HepG2 (cell line): ENCODE data around the gene LGALS9. TPM values are rescaled to one million over a fixed set of nuclear protein-coding genes. Genes with fewer than 3 reads are reported as not detected.

Experiments used
- ADNP ChIP-seq: sonication (generic); formaldehyde crosslinking; IDR thresholded peaks from 2 replicates; pipeline ENCODE4 v1.4.0; 2020; ENCODE audit warnings: missing genetic modification reagents
- ARID5B ChIP-seq: IDR thresholded peaks from 2 replicates; pipeline ENCODE4 v1.4.0; 2020; ENCODE audit warnings: mild to moderate bottlenecking, missing genetic modification reagents
- ATF7 ChIP-seq, 2 experiments: fragments of 450-650 bp in 1 of 2; sonication (generic) in 1 of 2; formaldehyde crosslinking in 1 of 2; IDR thresholded peaks; 2 replicates each; pipeline versions ENCODE4 v1.4.0 to v1.6.1; 2016 to 2020; ENCODE audit warnings: antibody characterized with exemption in 1 of 2, mild to moderate bottlenecking in 1 of 2, missing genetic modification reagents in 1 of 2
- BRCA1 ChIP-seq: sonication (generic); formaldehyde crosslinking; IDR thresholded peaks from 2 replicates; pipeline ENCODE4 v1.4.0; 2020; ENCODE audit warnings: missing genetic modification reagents
- CCAR2 ChIP-seq: fragments of 200-400 bp; formaldehyde crosslinking; optimal IDR thresholded peaks from 2 replicates; pipeline ENCODE3; 2018; ENCODE audit warnings: low read depth, mild to moderate bottlenecking, low read length, moderate library complexity
- CREM ChIP-seq, 2 experiments: sonication (generic) in 1 of 2; formaldehyde crosslinking in 1 of 2; IDR thresholded peaks; 2 replicates each; pipeline versions ENCODE4 v1.4.0 to v1.6.1; 2016 to 2020; ENCODE audit warnings: antibody characterized with exemption in 1 of 2, mild to moderate bottlenecking in 1 of 2, missing genetic modification reagents in 1 of 2
- GATAD1 ChIP-seq: IDR thresholded peaks from 2 replicates; pipeline ENCODE4 v1.6.1; 2016; ENCODE audit warnings: missing genetic modification reagents, missing compliant biosample characterization
- PHF5A ChIP-seq: IDR thresholded peaks from one replicate; pipeline ENCODE4 v1.6.1; 2018; ENCODE audit warnings: low read depth, missing genetic modification reagents; ENCODE audit not compliant: unreplicated experiment
- PLRG1 ChIP-seq: fragments of 450-650 bp; conservative IDR thresholded peaks from 2 replicates; pipeline ENCODE4 v1.6.1; 2016
- RBAK ChIP-seq: sonication (generic); formaldehyde crosslinking; IDR thresholded peaks from 2 replicates; pipeline ENCODE4 v1.5.1; 2020; ENCODE audit warnings: mild to moderate bottlenecking, missing genetic modification reagents
- REPIN1 ChIP-seq: sonication (generic); formaldehyde crosslinking; IDR thresholded peaks from 2 replicates; pipeline ENCODE4 v1.8.0; 2022; ENCODE audit warnings: missing genetic modification reagents, low read depth, mild to moderate bottlenecking, borderline replicate concordance
- SP2 ChIP-seq: sonication (generic); formaldehyde crosslinking; IDR thresholded peaks from 2 replicates; pipeline ENCODE4 v1.5.1; 2020; ENCODE audit warnings: mild to moderate bottlenecking, missing genetic modification reagents
- STAT6 ChIP-seq: sonication (generic); formaldehyde crosslinking; IDR thresholded peaks from 2 replicates; pipeline ENCODE4 v1.4.0; 2020; ENCODE audit warnings: missing genetic modification reagents, mild to moderate bottlenecking, borderline replicate concordance
- TEAD3 ChIP-seq: optimal IDR thresholded peaks from 2 replicates; pipeline ENCODE3; 2016; ENCODE audit warnings: borderline replicate concordance
- THAP8 ChIP-seq: sonication (generic); formaldehyde crosslinking; IDR thresholded peaks from 2 replicates; pipeline ENCODE4 v1.5.1; 2020; ENCODE audit warnings: missing genetic modification reagents, mild to moderate bottlenecking, borderline replicate concordance
- ZFP36L2 ChIP-seq: sonication (generic); formaldehyde crosslinking; IDR thresholded peaks from 2 replicates; pipeline ENCODE4 v1.4.0; 2020; ENCODE audit warnings: missing genetic modification reagents
- ZNF253 ChIP-seq: sonication (generic); formaldehyde crosslinking; IDR thresholded peaks from 2 replicates; pipeline ENCODE4 v1.8.0; 2022; ENCODE audit warnings: mild to moderate bottlenecking, missing genetic modification reagents, borderline replicate concordance
- ZNF629 ChIP-seq: sonication (generic); formaldehyde crosslinking; conservative IDR thresholded peaks from 2 replicates; pipeline ENCODE4 v1.5.0; 2020; ENCODE audit warnings: missing genetic modification reagents
- ZNF724P ChIP-seq: sonication (generic); formaldehyde crosslinking; IDR thresholded peaks from 2 replicates; pipeline ENCODE4 v1.8.0; 2022; ENCODE audit warnings: missing genetic modification reagents, borderline replicate concordance
- polyA plus RNA-seq, 8 experiments: library from polyadenylated mRNA; depleted of rRNA in 3 of 8; stranded (reverse) in 7 of 8; unstranded in 1 of 8; fragments of >200 nt; fragmentation: Illumina TruSeq in 4 of 8; extraction: Trizol in 4 of 8; gene quantifications; 2 replicates each; pipeline versions ENCODE4 v1.2.1 to v1.2.3, GENCODE V29; 2011 to 2016; ENCODE audit warnings: low read depth in 4 of 8, missing spikeins in 1 of 8, mixed read lengths in 1 of 8; ENCODE audit not compliant: insufficient read depth in 1 of 8
- total RNA-seq, 5 experiments: library from RNA; depleted of rRNA; stranded (reverse); fragments of >200 nt; fragmentation: Illumina TruSeq; extraction: Trizol; gene quantifications; 2 replicates each; pipeline ENCODE4 v1.2.3, GENCODE V29; 2016; ENCODE audit warnings: low read depth in 1 of 5

The LGALS9 gene
- total and polyA plus RNA-seq, 2 of the 13 experiments (the other 11 are each of a cell fraction or from before 2014, with no cell fraction given), result 0.40 to 1.4 TPM

GRCh38 chr17:27654654-27655524 lies 23.9 kb downstream of the LGALS9 start (continued):
- TF ChIP-seq ARID5B (CRISPR knock-in tag) (no peak), RBAK (no peak), CCAR2 (no peak), ATF7 (IDR thresholded peaks at IDR 0.05) (no peak), ATF7 (CRISPR knock-in tag; IDR thresholded peaks at IDR 0.05) (no peak), STAT6 (CRISPR knock-in tag) (no peak), GATAD1 (CRISPR knock-in tag) (0 out of 2 replicates have a peak, but pooled peaks have one; percentile 16), BRCA1 (CRISPR knock-in tag) (no peak), REPIN1 (CRISPR knock-in tag) (peak; percentile 49; the same call in 1 of the 2 replicates), ADNP (CRISPR knock-in tag) (no peak), ZNF629 (CRISPR knock-in tag) (peak; percentile 72; the same call in 1 of the 2 replicates), CREM (IDR thresholded peaks at IDR 0.05) (no peak), CREM (CRISPR knock-in tag; IDR thresholded peaks at IDR 0.05) (no peak), ZNF724P (no peak), ZFP36L2 (CRISPR knock-in tag) (no peak), ZNF253 (no peak), PLRG1 (no peak), PHF5A (CRISPR knock-in tag) (no peak), THAP8 (no peak), TEAD3 (CRISPR knock-in tag) (peak; percentile 14), SP2 (no peak)
